ENCODE results near the gene CDK6.
A peak's percentile ranks its signal among the peaks of the same experiment; 100 is the strongest.

The CDK6 gene

DNA sequence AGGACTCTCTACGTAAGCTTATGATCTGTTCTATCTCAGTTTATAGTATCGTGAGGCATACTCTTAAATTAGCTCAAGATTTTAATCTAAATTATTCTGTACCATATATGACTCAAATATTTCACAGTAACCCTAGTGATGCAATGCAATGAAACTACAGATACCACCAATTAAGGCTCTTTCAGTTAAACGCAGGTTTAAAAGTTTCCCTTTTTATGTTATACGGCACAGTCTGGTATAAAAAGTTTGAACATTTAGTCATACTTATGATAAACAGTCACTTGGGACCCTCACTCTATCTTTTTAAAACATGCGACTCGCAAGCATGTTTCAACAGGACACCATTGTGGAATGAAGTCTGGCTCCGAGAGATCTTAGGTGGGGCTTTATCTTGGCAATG is 107.2 kb downstream of the CDK6 start:
- no peaks in the 10 kb centered on the region for H3K9me3 ChIP-seq (ENCODE audit: severe bottlenecking)
- no peak for TF ChIP-seq CTCF (IDR thresholded peaks at IDR 0.05; ENCODE audit: poor library complexity, severe bottlenecking)
- no peak overlapping the region for H3K4me3 ChIP-seq (ENCODE audit: severe bottlenecking)
- peaks cover 37% of the 10 kb centered on the region for H3K36me3 ChIP-seq (ENCODE audit: low read depth)
- H3K27ac ChIP-seq (ENCODE audit: poor library complexity, severe bottlenecking): peak overlapping the region; percentile 48
- H3K4me1 ChIP-seq (ENCODE audit: insufficient read depth, poor library complexity, severe bottlenecking): peaks cover 42% of the 10 kb centered on the region
- no peak for ATAC-seq (ENCODE audit: low read depth)
- no peak for DNase-seq (ENCODE audit: low spot score)
- no peaks in the 10 kb centered on the region for H3K27me3 ChIP-seq (ENCODE audit: insufficient read depth, poor library complexity, severe bottlenecking)

- Histone ChIP-seq H3K4me1 (ENCODE audit: insufficient read depth, poor library complexity, severe bottlenecking) (peaks cover 57% of the 10 kb centered on the region), H3K27ac (ENCODE audit: poor library complexity, severe bottlenecking) (peak overlapping the region; percentile 12), H3K9me3 (ENCODE audit: severe bottlenecking) (no peaks in the 10 kb centered on the region), H3K36me3 (ENCODE audit: low read depth) (peaks cover 46% of the 10 kb centered on the region), H3K4me3 (ENCODE audit: severe bottlenecking) (no peak overlapping the region), H3K27me3 (ENCODE audit: insufficient read depth, poor library complexity, severe bottlenecking) (no peaks in the 10 kb centered on the region)
- DNase-seq (ENCODE audit: low spot score) (no peak), ATAC-seq (ENCODE audit: low read depth) (no peak)
- no peak for TF ChIP-seq CTCF (IDR thresholded peaks at IDR 0.05; ENCODE audit: poor library complexity, severe bottlenecking)
Measured at GRCh38 chr7:92727755-92728154, 108.6 kb downstream of the CDK6 start.

GRCh38 chr7:92725161-92725925 is 111.0 kb downstream of the CDK6 start:
- H3K27me3 ChIP-seq (ENCODE audit: insufficient read depth, poor library complexity, severe bottlenecking): no peaks in the 10 kb centered on the region
- no peak for TF ChIP-seq CTCF (IDR thresholded peaks at IDR 0.05; ENCODE audit: poor library complexity, severe bottlenecking)
- DNase-seq (ENCODE audit: low spot score): no peak
- no peak overlapping the region for H3K4me3 ChIP-seq (ENCODE audit: severe bottlenecking)
- H3K9me3 ChIP-seq (ENCODE audit: severe bottlenecking): no peaks in the 10 kb centered on the region
- ATAC-seq (ENCODE audit: low read depth): no peak
- peaks cover 54% of the 10 kb centered on the region for H3K36me3 ChIP-seq (ENCODE audit: low read depth)
- peaks cover 46% of the 10 kb centered on the region for H3K4me1 ChIP-seq (ENCODE audit: insufficient read depth, poor library complexity, severe bottlenecking)
- no peak overlapping the region for H3K27ac ChIP-seq (ENCODE audit: poor library complexity, severe bottlenecking)

DNA sequence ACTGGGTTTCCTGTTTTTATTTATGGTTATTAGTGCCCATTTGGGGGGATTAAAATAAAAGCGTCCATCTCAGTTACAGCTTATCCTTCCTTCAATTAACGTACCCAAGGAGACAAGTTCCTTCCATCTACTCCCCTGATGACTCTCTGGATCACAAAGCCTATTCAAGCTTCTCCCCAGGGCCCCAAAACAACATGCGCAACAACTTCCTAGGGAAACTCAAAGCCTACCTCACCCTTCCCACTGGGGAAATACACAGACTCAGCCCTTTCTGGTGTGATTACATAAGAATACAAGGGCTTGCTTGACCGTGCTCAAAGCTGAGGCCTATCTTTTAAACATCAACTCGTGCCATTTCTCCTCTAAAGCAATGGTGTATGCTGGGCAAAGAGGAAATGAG is 112.4 kb downstream of the CDK6 start:
- no peak for ATAC-seq (ENCODE audit: low read depth)
- H3K4me3 ChIP-seq (ENCODE audit: severe bottlenecking): no peak overlapping the region
- peaks cover 49% of the 10 kb centered on the region for H3K36me3 ChIP-seq (ENCODE audit: low read depth)
- peak overlapping the region; percentile 70 for H3K27ac ChIP-seq (ENCODE audit: poor library complexity, severe bottlenecking)
- no peaks in the 10 kb centered on the region for H3K27me3 ChIP-seq (ENCODE audit: insufficient read depth, poor library complexity, severe bottlenecking)
- H3K9me3 ChIP-seq (ENCODE audit: severe bottlenecking): no peaks in the 10 kb centered on the region
- peaks cover 43% of the 10 kb centered on the region for H3K4me1 ChIP-seq (ENCODE audit: insufficient read depth, poor library complexity, severe bottlenecking)
- no peak for DNase-seq (ENCODE audit: low spot score)
- no peak for TF ChIP-seq CTCF (IDR thresholded peaks at IDR 0.05; ENCODE audit: poor library complexity, severe bottlenecking)

DNA sequence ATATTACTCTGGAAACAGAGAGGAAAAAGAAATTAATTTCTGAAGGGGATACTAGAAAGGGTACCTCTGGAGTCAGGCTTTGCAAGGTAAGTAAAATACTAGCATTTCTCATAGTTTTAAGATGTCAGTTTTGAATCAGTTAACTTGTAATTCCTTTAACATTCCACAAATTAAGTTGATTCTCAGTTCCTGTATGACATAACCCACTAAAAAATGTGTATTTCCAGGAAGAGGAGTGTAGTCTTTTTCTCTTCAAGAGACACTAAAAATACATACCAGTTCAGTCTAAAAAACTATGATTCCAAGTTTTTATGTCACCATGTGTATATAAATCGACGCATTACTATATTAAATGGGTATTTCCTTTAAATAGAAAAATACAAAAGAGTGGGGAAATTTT is 113.2 kb downstream of the CDK6 start:
- peaks cover 49% of the 10 kb centered on the region for H3K36me3 ChIP-seq (ENCODE audit: low read depth)
- TF ChIP-seq CTCF (IDR thresholded peaks at IDR 0.05; ENCODE audit: poor library complexity, severe bottlenecking): no peak
- ATAC-seq (ENCODE audit: low read depth): peak; percentile 39; the same call in 2 of the 3 replicates
- H3K4me1 ChIP-seq (ENCODE audit: insufficient read depth, poor library complexity, severe bottlenecking): peaks cover 41% of the 10 kb centered on the region
- peak overlapping the region; percentile 70 for H3K27ac ChIP-seq (ENCODE audit: poor library complexity, severe bottlenecking)
- no peak overlapping the region for H3K4me3 ChIP-seq (ENCODE audit: severe bottlenecking)
- H3K9me3 ChIP-seq (ENCODE audit: severe bottlenecking): no peaks in the 10 kb centered on the region
- no peaks in the 10 kb centered on the region for H3K27me3 ChIP-seq (ENCODE audit: insufficient read depth, poor library complexity, severe bottlenecking)
- DNase-seq (ENCODE audit: low spot score): no peak
